ENCODE data around the gene FIGN. TPM values are rescaled to one million over a fixed set of nuclear protein-coding genes. Genes with fewer than 3 reads are reported as not detected.
A peak's percentile ranks its signal among the peaks of the same experiment; 100 is the strongest.

FIGN gene
- total RNA-seq, 1 experiment from 2014 or later, result 14.6 TPM

DNA sequence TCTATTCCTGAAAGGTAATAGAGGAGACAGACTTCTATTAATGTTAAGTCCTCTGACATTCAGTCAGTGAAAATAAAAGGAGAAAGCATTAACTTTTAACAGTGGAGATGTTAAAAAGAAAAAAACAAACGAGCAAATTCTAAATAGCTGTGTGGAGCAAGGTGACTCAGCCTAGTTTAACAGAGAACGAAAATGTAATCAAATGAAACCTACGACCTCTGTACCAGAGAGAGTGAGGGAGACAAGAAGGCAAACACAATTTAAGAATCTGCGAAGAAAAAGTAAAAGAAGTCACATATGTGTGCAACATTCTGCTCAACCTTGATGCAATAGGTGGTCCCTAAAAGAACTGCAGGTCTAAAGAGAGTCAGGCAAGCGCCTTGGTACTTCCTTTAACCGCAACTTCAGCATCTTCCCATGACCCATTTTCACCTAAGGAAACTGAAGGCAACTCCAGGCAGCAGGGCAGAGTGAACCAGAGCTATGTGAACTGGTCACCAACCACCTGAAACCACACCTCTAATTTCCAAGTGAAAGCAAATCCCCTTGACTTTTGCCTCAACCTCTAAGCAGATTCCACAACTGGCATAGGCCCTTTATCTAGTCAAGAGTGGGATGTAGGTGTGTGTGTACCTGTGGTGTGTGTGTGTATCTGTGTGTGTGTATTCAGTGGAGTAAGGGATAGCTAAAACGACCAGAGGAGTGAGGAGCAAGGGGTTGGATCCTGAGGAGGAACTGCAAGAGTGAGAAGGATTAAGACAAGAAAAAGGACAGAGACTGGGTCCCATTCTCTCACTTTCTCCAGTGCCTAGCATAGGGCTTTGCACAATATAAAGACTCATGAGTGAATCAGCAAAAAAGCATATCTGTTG lies 43.0 kb downstream of the FIGN start:
- no peak overlapping the region for H3K56ac ChIP-seq (ENCODE audit: insufficient read length, low read depth, low read length)
- H2BK5ac ChIP-seq (ENCODE audit: insufficient read length, low read length), result no peak overlapping the region
- H3K36me3 Mint-ChIP-seq (ENCODE audit: insufficient read depth in 1 of 3, low read depth in 3 of 3), result no peaks in the 10 kb centered on the region
- no peak overlapping the region for H3K4me3 Mint-ChIP-seq
- no peaks in the 10 kb centered on the region for H3K27me3 Mint-ChIP-seq (ENCODE audit: low read depth)
- peaks cover 11% of the 10 kb centered on the region for H3K79me1 ChIP-seq (ENCODE audit: insufficient read depth, low read depth, low read length, poor library complexity, severe bottlenecking)
- H4K91ac ChIP-seq (ENCODE audit: insufficient read length, low read depth, low read length), result no peak overlapping the region
- peak overlapping the region in 2 of 3 experiments; percentile 39 to 85; a peak in 3 of 7 replicates for H3K27ac Mint-ChIP-seq
- H2BK15ac ChIP-seq (ENCODE audit: low read depth, low read length), result no peak overlapping the region
- H3K27me3 ChIP-seq (ENCODE audit: insufficient read depth, low read length), result no peaks in the 10 kb centered on the region
- no peaks in the 10 kb centered on the region for H4K20me1 ChIP-seq (ENCODE audit: control insufficient read depth, insufficient read depth, insufficient read length)
- H2AK5ac ChIP-seq (ENCODE audit: insufficient read length, low read length), result no peak overlapping the region
- H3K79me2 ChIP-seq (ENCODE audit: insufficient read depth, low read length), result peaks cover 3% of the 10 kb centered on the region; the same call in 1 of the 2 replicates
- H3K9me3 Mint-ChIP-seq, result no peaks in the 10 kb centered on the region
- no peak overlapping the region for H2BK12ac ChIP-seq (ENCODE audit: insufficient read length, low read depth, low read length)
- DNase-seq, result peak; percentile 35
- H3K23me2 ChIP-seq (ENCODE audit: insufficient read length, low read depth, low read length, poor library complexity, severe bottlenecking), result no peaks in the 10 kb centered on the region
- TF ChIP-seq, protein P1, sequence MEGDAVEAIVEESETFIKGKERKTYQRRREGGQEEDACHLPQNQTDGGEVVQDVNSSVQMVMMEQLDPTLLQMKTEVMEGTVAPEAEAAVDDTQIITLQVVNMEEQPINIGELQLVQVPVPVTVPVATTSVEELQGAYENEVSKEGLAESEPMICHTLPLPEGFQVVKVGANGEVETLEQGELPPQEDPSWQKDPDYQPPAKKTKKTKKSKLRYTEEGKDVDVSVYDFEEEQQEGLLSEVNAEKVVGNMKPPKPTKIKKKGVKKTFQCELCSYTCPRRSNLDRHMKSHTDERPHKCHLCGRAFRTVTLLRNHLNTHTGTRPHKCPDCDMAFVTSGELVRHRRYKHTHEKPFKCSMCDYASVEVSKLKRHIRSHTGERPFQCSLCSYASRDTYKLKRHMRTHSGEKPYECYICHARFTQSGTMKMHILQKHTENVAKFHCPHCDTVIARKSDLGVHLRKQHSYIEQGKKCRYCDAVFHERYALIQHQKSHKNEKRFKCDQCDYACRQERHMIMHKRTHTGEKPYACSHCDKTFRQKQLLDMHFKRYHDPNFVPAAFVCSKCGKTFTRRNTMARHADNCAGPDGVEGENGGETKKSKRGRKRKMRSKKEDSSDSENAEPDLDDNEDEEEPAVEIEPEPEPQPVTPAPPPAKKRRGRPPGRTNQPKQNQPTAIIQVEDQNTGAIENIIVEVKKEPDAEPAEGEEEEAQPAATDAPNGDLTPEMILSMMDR (conservative IDR thresholded peaks at IDR 0.05), result no peak
- H2BK120ac ChIP-seq (ENCODE audit: low read depth, low read length, poor library complexity, severe bottlenecking), result no peak overlapping the region
- no peak overlapping the region for H3K14ac ChIP-seq (ENCODE audit: insufficient read depth, low read length)
- peaks cover 33 to 41% of the 10 kb centered on the region in 2 experiments for H3K4me1 Mint-ChIP-seq
- no peak overlapping the region for H4K5ac ChIP-seq (ENCODE audit: insufficient read length, low read depth, low read length)
- no peak overlapping the region for H2BK20ac ChIP-seq (ENCODE audit: low read depth, low read length, poor library complexity, severe bottlenecking)
- no peak overlapping the region for H3T11ph ChIP-seq (ENCODE audit: low read length)
- H2AFZ ChIP-seq (ENCODE audit: low read length), result no peak overlapping the region
- H3K18ac ChIP-seq (ENCODE audit: insufficient read length, low read depth, low read length), result no peak overlapping the region
- H4K8ac ChIP-seq (replicated peaks; ENCODE audit: insufficient read length, low read depth, low read length), result no peak overlapping the region
- peaks cover 5% of the 10 kb centered on the region; the same call in 1 of the 2 replicates for H3K4me1 ChIP-seq (ENCODE audit: insufficient read depth, low read length)
- H3K9ac ChIP-seq (ENCODE audit: extremely low read depth, insufficient read length, low read length), result no peak overlapping the region
- WGBS (ENCODE audit: extremely low coverage, insufficient read length, low lambda C conversion rate), result no CpG with 5 or more reads among the region's 7 CpGs
- no peak overlapping the region for H3K4me2 ChIP-seq (ENCODE audit: insufficient read depth, insufficient read length, low read length)
- H3K4ac ChIP-seq (ENCODE audit: low read depth, low read length), result no peak overlapping the region
- H3K9me3 ChIP-seq (ENCODE audit: control insufficient read depth, low read depth, low read length), result no peaks in the 10 kb centered on the region
- H3K23ac ChIP-seq (ENCODE audit: insufficient read length, low read depth, low read length), result no peak overlapping the region
- H3K27ac ChIP-seq (ENCODE audit: insufficient read length, low read depth, low read length), result no peak overlapping the region

Data from H9 (cell line).